Stimulated activated CD8-positive, alpha-beta memory T cell treated with anti-CD3 and anti-CD28 coated beads, Interleukin-15, amount 100 ng/mL, for 24 hours (primary cell): ENCODE measurements around the gene EEA1.

Experiments
- DNase-seq: peaks from one replicate; pipeline ENCODE4 v3.0.0-alpha.2; 2020; ENCODE audit warnings: low read depth

Gene EEA1

DNA sequence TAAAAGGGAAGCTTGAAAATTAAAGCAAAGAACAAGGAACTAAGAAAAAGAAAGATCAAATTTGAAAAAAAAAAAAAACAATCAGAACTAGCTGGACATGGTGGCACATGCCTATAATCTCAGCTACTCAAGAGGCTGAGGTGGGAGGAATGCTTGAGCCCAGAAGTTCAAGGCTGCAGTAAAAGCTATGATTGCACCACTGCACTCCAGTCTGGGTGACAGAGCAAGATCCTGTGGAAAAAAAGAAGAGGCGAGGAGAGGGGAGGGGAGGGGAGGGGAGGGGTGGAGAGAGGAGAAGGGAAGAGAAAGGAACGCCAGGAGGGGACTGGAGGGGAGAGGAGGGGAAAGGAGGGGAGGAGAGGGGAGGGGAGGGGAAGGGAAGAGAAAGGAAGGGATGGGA lies 43.0 kb downstream of the EEA1 start:
- no peak for DNase-seq

DNA sequence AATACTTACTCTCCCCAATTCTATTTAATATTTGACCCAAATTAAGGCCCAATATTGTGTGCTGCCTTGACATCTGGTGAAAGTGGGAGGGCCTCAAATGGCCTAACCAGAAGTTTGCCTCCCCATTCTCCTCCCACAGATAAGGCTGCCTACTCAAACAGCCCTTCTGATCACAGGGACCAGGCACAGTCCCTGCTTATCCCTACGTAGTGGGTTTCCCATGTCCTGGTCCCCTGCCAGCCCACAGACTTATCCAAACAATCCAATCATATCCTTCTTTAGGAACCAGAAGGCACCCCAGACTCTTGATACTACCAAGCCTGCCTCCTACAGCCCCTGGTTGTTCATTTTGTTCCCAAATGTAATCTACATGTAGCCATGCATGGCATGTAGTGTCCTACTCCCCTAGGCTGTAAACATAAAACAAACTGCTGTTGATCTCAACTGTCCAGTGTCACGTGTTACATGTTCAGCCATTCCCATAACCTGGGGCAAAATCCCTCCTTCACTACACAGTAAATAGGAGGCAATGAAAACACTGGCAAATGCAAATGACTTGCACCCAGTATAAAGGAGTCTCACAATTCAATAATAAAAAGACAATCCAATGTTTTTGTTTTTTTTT lies 49.3 kb downstream of the EEA1 start:
- DNase-seq: no peak

DNA sequence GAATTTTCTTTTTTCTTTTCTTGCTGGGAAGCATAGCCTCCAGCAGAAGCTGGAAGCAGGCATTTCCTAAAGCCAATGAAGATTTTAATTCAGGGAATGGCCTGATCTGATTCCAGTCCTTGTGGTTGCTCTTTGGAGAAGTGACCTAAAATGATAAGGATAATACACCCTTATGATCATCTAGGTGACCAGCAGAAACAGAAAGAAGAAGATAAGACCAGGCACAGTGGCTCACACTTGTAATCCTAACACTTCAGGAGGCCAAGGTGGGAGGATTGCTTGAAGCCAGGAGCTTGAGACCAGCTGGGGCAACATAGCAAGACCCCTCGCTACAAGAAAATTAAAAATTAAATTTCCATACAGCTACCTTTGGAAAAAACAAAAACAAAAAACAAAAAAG lies 51.2 kb downstream of the EEA1 start:
- no peak for DNase-seq

DNA sequence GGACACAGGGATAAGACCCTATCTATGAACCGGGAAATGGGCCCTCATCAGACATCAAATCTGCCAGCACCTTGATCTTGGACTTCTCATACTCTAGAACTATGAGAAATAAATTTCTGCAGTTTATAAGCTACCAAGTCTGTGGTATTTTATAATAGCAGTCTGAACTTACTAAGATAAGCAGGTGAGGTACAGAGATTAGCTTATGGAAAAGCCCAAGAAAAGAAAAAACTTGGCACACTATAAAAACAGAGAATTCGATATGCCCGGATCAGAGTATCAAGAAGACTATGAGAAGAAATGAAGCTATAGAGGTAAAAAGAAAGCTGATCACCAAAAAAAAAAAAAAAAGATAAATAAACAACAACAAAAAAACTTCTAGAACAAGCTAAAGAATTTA lies 52.6 kb downstream of the EEA1 start:
- no peak for DNase-seq

DNA sequence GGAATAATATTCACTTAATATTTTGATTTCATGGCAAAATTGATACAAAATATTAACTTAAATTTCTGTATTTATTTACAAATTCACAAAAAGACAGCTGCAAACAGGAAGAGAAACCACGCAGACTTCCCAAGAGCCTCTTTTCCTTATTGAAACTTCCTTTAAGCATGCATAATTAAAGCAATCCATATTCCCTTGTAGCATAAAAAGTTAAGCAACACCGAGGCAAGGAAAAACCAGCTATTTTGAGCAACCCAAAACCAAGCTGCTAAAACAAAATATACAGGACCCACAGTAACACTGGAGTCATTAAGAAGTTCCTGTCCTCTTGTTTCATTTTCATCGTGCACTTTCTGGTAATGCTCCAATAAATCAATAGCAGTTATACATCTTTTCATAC lies 58.0 kb downstream of the EEA1 start:
- no peak for DNase-seq

DNA sequence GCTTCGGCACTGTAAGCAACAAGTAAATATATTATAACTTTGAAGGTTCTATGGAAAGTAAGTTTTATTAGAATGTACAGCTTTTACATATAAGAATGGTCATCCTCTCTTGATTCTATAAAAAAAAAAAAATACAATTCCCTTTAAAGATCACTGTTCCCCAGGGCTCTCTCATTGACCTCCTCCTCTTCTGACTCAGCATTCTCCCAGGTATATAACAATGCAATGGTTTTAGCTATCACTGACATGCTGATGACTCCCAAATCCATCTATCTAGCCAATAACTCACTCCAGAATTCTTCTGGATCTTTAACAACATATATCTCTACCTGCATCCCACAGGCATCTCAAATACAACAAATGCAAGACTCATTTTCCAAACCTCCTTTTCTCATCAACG lies 62.7 kb downstream of the EEA1 start:
- no peak for DNase-seq

DNA sequence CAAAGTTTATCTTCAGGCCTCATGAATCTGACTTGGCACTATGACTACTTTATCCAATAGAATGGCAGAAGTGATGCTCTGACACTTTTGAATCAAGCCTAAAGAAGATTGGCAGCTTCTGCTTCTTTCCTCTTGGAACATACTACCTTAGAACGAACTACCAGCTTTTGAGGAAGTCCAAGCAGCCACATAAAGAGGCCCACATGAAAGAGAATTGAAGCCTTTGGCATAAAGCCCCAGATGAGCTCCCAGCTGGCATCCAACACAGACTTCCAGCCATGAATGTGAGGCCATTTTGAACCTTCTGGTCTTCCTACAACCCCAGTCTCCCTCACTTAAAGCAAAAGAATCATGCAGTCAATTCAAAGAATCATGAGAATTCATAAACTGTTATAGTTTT lies 65.8 kb downstream of the EEA1 start:
- DNase-seq: no peak

DNA sequence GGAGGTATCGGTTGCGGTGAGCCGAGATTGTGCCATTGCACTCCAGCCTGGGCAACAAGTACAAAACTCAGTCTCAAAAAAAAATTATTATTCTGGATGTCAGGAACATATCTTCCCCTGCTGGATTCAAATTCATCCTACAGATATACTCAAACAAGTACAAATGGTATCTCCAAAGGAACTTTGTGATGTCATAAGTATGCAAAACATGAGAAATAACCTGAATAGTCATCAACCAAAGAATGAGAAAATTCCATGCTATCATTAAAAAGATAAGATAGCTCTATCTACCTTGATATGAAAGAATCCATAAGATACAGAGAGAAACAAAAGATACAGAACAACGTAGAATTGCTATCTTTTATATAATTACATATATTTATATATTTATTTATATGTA lies 67.7 kb downstream of the EEA1 start:
- no peak for DNase-seq

DNA sequence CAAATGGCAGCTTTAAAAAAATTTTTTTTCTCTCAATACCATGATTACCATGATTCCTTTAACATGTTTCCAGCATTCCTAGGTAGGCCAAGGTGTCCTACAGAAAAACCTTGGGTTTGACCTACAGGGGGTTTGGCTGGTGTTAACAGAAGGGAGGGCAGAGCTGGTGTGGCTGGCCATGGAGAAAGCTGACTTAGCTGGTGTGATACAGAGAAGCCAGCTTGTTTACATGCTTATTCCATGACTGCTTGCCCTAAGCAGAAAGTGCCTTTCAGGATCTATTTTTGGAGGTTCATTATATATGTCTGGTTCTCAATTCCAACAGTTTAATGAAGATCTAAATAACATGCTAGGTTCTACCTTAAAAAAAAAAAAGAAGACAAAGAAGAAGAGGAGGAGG lies 68.6 kb downstream of the EEA1 start:
- DNase-seq: no peak

DNA sequence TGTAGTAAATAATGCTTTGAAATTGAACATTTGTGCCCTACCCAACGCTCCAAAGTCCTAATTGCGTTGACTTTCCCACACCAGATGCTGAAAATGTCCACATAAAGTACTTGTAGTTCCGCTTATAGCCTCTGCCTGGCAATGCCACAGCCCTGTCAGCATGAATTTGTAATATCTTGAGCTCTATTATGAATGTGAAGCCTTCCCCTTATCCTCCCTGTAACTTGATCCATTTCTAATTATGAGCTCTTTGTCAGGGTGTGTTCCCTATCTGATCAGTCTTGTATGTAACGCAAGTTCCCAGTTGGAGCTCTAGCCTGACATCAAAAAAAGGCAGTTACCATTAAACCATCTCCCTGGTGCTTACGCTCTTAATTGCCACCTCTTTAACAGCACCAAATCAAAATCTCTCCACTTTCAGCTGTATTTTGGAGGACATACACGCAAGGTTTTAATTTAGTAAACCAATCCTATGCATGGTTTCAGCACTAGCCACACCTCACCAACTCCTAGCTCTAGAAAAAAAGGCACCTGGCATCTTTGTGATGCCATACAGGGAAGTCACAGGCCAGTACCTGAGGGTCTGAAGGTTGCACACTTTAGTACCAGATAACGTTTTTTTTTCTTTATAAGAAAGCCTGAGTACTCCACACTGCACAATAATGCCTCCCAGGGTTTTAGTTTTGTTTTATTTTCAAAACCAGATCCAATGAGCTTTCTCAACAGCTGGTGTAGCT lies 69.3 kb downstream of the EEA1 start:
- DNase-seq: no peak

DNA sequence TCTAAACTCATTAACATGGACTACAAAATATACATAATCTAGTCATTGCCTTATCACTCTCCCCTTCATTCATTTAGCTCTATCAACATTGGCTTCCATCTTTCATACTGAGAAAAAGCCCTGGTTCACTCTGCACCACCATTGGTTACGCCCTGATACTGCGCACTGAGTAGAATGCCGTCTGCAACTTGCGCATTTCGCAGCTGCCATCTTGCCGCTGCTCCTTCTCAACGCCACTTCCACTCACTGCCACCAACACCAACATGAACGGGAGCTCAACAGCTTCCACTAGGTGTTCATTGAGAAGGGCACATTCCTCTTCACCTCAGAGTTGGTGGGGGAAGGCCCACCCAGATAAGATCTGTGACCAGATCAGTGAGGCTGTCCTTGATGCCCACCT lies 71.3 kb downstream of the EEA1 start:
- DNase-seq: no peak

DNA sequence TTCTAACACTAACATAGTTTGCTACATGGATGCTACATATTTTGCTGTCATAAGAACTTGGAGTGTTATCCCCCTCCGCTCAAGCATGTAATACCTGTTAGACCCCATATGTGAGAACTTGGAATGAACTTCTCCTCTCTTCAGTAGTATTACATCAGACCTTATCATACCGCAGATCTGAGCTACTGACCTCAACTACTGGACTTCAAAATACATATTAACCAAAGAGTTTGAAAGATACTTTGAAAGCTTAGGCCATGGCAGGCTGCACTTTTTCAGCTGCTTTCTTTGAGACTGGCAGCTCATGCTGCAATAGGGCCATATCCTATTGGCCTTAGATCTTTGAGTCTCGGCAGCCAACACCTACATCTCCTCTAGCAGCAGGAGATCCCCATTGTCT lies 74.8 kb downstream of the EEA1 start:
- no peak for DNase-seq

DNA sequence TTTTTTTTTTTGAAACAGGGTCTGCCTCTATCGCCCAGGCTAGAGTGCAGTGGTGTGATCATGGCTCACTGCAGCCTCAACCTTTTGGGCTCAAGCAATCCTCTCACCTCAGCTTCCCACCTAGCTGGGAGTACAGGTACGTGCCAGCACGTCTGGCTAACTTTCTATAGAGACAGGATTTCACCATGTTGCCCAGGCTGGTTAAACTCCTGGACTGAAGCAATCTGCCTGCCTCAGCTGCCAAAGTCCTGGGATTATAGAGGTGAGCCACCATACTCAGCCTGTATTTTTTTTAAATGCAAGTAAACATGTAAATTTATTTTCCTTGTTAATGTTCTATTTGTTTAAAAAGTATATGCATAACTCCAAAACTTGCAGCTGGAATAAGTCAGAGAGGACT lies 80.4 kb downstream of the EEA1 start:
- no peak for DNase-seq

DNA sequence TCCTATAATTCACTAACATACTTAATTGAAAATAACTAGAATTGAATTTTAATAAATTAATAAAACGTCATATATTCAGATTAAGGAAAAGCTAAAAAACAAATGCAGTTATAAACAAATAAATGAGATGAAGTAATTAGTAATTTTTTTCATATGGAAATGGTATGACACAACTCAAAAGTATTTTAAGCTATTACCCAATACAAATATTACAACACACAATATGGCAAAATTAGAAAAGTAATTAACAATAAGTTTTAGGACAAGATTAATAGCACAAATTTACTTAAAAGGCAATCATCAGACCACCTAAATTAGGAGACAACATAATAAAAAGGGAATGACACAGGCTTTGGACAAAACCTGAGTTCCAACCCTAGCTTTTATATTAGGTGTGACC lies 81.7 kb downstream of the EEA1 start:
- no peak for DNase-seq

DNA sequence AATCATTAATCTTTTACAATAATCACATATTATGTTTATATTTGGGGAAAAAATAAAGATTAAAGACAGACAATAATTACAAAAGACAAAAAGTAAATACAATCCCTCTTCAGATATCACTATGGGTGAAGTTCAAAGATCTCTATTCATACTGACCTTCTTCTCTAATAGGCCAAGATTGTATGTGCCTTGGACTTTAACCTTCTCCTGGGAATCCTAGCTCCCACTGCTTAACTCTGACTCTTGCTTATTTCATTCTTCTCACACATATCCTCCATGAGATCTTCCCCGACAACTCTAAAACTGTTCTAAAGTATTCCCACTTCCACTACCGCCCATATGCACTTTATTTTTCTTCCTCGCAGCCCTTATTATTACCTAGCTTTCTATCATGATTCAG lies 83.8 kb downstream of the EEA1 start:
- DNase-seq: no peak

DNA sequence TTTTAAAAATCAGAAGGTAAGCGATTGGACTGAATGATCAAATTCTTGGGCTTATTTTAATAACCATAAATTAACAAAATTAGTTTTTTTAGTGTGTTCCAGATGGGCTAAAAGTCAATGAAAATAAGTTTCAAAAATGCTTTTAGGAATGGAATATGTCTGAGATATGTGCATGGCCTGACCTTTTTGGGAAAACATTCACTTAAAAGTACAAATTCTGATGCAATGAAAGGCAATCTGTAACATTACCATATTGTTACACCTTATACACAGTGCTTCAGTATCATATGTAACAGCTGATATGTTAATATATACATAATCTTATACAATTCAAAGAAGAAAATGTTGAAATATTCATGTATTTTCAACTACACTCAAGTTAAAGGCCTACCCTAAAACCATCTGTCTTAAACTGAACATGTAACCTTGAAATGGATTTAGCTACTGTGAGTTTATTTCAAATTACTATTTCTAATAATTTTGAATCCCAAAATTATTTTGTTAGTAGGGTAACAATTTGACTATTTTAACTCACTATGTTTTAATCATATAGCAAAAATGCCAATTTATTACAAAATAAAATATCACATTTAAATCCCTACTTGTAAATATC lies 84.8 kb downstream of the EEA1 start:
- DNase-seq: no peak

DNA sequence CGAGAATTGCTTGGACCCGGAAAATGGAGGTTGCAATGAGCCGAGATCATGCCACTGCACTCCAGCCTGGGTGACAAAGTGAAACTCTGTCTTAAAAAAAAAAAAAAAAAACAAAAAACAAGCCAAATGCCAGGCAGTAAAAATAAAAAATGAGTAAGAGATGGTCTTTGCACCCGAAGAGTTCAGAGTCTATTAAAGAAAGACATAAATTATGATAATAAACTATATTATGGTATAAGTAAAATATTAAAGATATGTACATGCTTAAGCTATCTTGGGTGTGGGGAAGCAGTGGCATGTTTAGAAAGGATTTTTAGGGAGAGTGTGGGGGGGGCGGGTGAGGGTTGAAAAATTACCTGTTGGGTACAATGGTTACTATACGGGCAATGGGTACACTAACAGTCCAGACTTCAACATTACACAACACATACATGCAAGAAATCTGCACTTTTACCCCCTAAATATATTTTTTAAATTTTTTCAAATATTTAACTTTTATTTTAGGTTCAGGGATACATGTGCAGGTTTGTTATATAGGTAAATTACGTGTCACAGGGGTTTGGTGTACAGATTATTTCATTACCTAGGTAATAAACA lies 99.3 kb downstream of the EEA1 start:
- no peak for DNase-seq

DNA sequence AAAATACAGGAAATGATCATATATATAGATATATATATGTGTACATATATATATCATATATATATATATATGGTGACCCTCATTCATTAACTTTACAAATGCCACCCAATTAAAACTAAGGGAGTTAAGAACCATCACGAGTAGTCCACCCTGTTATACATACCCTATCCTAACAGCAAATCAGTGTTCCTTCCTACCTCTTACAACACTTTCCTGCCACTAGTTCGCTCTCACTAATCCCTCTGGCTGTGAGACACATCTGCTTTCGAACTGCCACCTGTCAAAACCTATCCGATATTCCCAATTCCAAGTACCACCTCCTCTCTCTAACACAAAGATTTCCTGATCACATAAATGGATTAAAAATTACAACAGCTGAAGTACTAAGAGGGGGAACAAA lies 100.5 kb downstream of the EEA1 start:
- DNase-seq: no peak

DNA sequence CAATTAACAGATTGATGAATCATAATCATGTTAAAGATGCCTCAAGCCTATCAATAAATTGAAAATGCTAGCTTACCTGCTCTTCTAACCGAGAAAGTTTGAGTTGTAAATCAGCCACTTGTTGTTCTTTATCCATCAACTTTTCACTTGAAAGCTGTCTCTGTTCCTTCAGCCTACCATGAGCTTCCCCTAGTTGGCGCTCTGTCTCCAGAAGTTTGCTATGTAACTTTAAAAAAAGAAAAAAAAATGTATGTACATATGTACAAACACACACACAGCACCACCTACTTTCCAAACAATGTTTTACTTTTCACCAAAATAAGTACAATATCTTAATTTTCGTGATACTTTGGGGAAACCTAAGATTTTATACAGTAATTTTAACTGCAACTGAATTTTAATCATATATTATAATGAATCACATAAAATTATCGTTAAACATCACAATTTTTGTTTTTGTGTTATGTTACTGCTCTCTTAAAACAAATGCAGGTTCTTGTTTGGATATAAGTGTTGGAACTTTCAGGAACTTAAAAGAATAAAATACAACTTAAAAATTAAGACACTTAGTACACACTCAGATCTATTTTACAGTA lies 101.2 kb downstream of the EEA1 start:
- DNase-seq: no peak

DNA sequence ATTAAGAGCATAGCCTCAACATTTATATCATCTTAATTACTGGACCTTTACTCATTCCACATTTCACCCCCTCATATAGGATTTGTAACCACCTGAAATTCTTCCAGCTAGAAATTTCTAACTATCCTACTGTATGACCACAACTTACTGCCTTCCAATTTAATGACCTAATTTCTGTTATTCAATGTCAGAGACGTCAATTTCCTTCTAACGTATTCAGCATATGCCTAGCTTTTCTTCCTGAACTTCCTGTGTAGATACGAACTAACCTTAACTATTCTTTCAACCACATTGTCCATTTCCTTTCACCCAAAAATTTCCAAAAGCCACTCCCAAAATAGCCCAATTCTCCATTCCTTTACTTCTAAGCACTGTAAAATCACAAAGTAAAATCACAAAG lies 108.0 kb downstream of the EEA1 start:
- no peak for DNase-seq

DNA sequence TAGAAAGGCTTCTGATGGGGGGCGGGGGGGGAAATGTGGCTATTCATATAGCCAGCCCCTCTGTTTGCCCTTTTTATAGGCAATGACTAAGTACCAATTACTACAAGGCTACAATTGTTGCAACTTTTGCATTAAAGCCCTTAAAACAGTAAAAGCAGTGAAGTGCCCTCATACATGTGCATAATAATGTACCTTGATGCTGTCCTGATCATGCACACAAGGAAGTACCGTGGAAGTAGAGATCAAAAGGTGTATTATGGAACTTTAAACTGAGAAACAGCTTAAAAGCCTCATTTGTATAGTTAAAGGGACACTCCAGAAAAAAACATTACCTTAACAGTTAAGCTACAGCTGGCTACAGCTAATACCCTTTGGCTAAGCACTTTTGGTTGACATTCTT lies 114.5 kb downstream of the EEA1 start:
- no peak for DNase-seq

DNA sequence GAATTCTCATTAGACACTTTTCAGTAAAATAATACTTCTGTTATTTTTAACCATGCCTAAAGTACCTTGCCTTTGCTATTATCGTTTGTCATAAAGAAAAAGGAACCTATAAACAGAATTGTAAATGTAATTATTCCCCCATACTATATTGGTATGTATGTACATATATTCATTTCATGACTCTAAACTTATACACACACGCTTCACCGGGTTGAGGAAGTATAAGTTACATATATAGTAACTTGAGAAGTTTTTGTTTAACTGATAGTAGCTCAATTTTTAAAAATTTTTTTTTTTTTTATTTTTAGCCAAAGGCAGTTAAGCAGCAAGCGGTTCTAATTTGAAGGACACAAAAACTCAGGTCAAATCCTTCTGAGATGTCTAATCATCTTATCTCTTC lies 118.7 kb downstream of the EEA1 start:
- DNase-seq: no peak

DNA sequence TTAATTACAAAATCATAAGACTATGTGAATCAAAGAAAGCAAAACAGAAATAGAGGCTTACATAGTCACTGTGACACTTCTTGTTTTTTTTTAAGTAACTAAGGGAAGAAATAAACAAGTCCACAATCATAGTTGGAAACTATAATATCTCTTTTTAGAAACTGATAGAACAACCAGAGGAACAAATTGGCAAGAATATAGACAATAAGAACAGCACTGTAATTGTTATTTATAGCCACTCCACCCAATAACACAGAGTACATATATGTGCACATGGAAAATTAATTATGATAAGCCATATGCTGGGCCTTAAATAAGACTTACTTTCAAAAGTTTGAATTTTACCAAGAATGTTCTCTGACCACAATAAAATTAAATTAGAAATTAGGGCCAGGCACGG lies 125.2 kb downstream of the EEA1 start:
- no peak for DNase-seq
